GM23338 (cell line): ENCODE measurements around the gene TRAPPC10.

ENCODE experiments used
- CREB1 ChIP-seq: fragments of 250-450 bp; sonication (Bioruptor Pico); IDR thresholded peaks from 2 replicates; pipeline ENCODE4 v1.5.0; 2020; ENCODE audit warnings: low read depth, mild to moderate bottlenecking, moderate library complexity
- CTCF ChIP-seq, 2 experiments: fragments of 200-600 bp in 1 of 2; sonication (generic) in 1 of 2; conservative IDR thresholded peaks; 2 replicates each; pipeline versions ENCODE4 v1.5.1 to v1.6.1; 2016 to 2017; ENCODE audit warnings: antibody characterized with exemption in 2 of 2, low read depth in 2 of 2, mild to moderate bottlenecking in 2 of 2, moderate library complexity in 1 of 2
- EZH2 ChIP-seq: fragments of 200-600 bp; sonication (generic); IDR thresholded peaks from one replicate; pipeline ENCODE4 v1.8.0; 2017; ENCODE audit warnings: antibody characterized with exemption, mild to moderate bottlenecking, low read depth; ENCODE audit not compliant: unreplicated experiment

GRCh38 chr21:43994646-43995045 is 17.5 kb upstream of the TRAPPC10 start:
- TF ChIP-seq CREB1 (CRISPR knock-in tag), result no peak
- TF ChIP-seq CTCF (conservative IDR thresholded peaks at IDR 0.05; ENCODE audit: low read depth in 2 of 2), result no peak
- no peak for TF ChIP-seq EZH2
